ENCODE measurements around the gene OPN3.
A peak's percentile ranks its signal among the peaks of the same experiment; 100 is the strongest.

OPN3 gene

GRCh38 chr1:241645199-241645598 lies 5.0 kb upstream of the OPN3 start:
- DNase-seq, result no peak

- no peak for DNase-seq
Measured at GRCh38 chr1:241644259-241644658, 4.1 kb upstream of the OPN3 start.

GRCh38 chr1:241642593-241642944 lies 2.4 kb upstream of the OPN3 start:
- DNase-seq, result no peak

- DNase-seq, result no peak
Measured at GRCh38 chr1:241641773-241642592, 1.8 kb upstream of the OPN3 start.

- no peak for DNase-seq
Measured at GRCh38 chr1:241640867-241641622, 876 bp upstream of the OPN3 start.

GRCh38 chr1:241639623-241640148 lies 483 bp downstream of the OPN3 start:
- DNase-seq, result no peak

GRCh38 chr1:241638909-241639622 lies 1.1 kb downstream of the OPN3 start:
- DNase-seq, result no peak

GRCh38 chr1:241638099-241638682 lies 2.0 kb downstream of the OPN3 start:
- no peak for DNase-seq

GRCh38 chr1:241637604-241638003 lies 2.6 kb downstream of the OPN3 start:
- no peak for DNase-seq

GRCh38 chr1:241637046-241637590 lies 3.1 kb downstream of the OPN3 start:
- no peak for DNase-seq

GRCh38 chr1:241636291-241636690 lies 3.9 kb downstream of the OPN3 start:
- DNase-seq, result no peak

GRCh38 chr1:241635556-241636152 lies 4.5 kb downstream of the OPN3 start:
- DNase-seq, result no peak

GRCh38 chr1:241632987-241633386 lies 7.2 kb downstream of the OPN3 start:
- no peak for DNase-seq

- no peak for DNase-seq
Measured at GRCh38 chr1:241631674-241632073, 8.5 kb downstream of the OPN3 start.

GRCh38 chr1:241630899-241631298 lies 9.3 kb downstream of the OPN3 start:
- DNase-seq, result no peak

- no peak for DNase-seq
Measured at GRCh38 chr1:241630476-241630875, 9.7 kb downstream of the OPN3 start.

- DNase-seq, result no peak
Measured at GRCh38 chr1:241630005-241630404, 10.2 kb downstream of the OPN3 start.

GRCh38 chr1:241627453-241628259 lies 12.5 kb downstream of the OPN3 start:
- DNase-seq, result peak; percentile 14

GRCh38 chr1:241624935-241625334 lies 15.2 kb downstream of the OPN3 start:
- DNase-seq, result no peak

GRCh38 chr1:241622669-241623068 lies 17.5 kb downstream of the OPN3 start:
- no peak for DNase-seq

- no peak for DNase-seq
Measured at GRCh38 chr1:241617426-241617825, 22.7 kb downstream of the OPN3 start.

Data from activated naive CD4-positive, alpha-beta T cell treated with Interleukin-2 at 50 U/mL for 16 hours (primary cell).